GM10847 (cell line): ENCODE data around the gene RPL22.

Source experiments
- POLR2A ChIP-seq: IDR thresholded peaks from 2 replicates; pipeline ENCODE4 v1.6.1; 2011; ENCODE audit not compliant: insufficient read length; ENCODE audit errors: extremely low read depth

RPL22 gene

GRCh38 chr1:6158181-6158580 lies 41.2 kb downstream of the RPL22 start:
- TF ChIP-seq POLR2A, result no peak

DNA sequence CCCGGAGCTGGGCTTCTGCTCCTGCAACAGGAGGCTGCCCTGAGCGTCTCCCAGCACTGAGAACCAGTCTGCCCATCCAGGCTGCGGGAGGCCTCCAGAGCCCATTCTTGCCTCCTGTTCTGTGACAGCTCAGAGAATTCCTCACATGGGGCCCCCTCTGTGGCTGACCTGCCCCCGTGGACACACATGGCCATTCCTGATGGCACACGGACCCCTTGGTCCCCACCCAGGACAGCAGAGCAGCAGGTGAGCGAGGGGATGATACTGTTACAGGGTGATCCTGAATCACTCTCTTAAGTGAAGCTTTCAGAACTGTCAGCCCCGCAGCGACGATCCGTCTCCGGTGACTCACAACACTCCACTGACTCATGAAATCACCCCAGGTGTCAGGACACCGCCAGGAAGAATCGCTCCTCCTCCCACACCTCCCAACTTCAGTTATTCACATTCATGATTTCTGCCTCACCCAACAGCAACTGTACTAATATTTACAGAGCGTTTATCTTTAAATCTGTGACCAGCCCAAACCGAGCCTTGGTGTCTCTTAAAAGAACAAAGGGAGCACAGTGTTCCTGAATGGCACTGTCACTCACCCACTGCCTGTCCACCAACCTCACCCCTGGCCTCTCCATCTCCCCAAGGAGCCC lies 41.7 kb downstream of the RPL22 start:
- no peak for TF ChIP-seq POLR2A

GRCh38 chr1:6157132-6157527 lies 42.3 kb downstream of the RPL22 start:
- TF ChIP-seq POLR2A, result no peak

GRCh38 chr1:6154525-6155319 lies 44.7 kb downstream of the RPL22 start:
- no peak for TF ChIP-seq POLR2A

DNA sequence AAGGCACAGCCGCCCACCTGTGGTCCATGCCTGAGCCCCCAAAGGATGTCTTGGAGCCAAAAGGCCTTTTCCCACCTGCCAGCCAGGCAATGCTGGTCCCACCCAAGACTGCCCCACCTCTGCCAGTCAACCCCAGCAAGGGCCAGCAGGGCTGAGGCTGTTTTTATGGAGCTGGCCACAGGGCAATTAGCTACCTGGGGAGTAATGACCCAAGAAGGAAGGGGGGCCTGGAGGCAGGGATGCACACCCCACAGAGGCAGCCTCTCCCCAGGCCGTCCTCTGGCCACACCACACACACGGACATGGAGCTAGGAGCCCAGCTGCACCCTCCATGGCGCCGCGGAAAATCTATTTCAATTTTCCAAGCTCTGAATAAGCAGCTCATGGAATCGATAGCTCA lies 46.5 kb downstream of the RPL22 start:
- TF ChIP-seq POLR2A, result no peak

GRCh38 chr1:6152181-6152580 lies 47.2 kb downstream of the RPL22 start:
- TF ChIP-seq POLR2A, result no peak

- no peak for TF ChIP-seq POLR2A
Observed at GRCh38 chr1:6151291-6151822, 48.0 kb downstream of the RPL22 start.

GRCh38 chr1:6150006-6150938 lies 49.1 kb downstream of the RPL22 start:
- TF ChIP-seq POLR2A, result no peak

DNA sequence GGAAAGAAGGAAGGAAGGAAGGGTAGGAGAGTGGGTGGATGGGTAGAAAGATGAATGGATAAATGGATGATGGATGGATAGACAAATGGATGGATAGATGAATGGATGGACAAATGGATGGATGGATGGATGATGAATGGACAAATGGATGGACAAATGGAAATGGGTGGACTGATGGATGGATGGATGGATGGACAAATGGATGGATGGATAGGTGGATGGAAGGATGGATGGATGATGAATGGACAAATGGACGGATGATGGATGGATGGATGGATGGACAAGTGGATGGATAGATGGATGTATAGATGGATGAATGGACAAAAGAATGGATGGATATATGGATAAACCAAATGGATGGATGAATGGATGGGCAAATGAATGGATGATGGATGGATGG lies 49.8 kb downstream of the RPL22 start:
- no peak for TF ChIP-seq POLR2A

- TF ChIP-seq POLR2A, result no peak
Observed at GRCh38 chr1:6148497-6149241, 50.7 kb downstream of the RPL22 start.

DNA sequence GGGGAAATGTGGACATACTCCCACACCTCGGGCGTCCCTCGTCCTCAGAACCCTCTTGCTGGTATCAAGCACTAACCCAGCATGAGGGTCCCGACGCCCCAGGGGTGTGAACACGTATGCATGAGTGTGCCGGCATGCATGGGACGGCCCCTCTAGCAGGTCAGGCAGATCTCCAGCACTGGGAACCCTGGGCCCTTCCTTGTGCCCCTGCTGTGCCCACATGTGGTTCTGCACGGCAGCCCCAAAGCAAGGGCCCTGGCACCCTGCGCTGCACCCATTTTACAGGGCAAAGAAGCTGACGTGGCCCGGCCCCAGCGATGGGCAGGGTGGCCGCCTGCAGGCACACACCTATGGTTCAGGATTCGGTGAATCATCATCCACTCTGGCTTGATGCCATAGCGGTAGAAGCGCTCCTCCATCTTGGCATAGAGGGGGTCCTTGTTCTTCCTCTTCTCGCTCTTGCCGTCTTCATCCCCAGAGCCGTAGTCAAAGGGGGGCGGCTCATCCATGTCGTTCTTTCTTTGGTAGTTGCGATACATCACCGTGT lies 53.5 kb downstream of the RPL22 start:
- no peak for TF ChIP-seq POLR2A

GRCh38 chr1:6145396-6145750 lies 54.0 kb downstream of the RPL22 start:
- TF ChIP-seq POLR2A, result no peak

- TF ChIP-seq POLR2A, result no peak
Observed at GRCh38 chr1:6144647-6145395, 54.6 kb downstream of the RPL22 start.

DNA sequence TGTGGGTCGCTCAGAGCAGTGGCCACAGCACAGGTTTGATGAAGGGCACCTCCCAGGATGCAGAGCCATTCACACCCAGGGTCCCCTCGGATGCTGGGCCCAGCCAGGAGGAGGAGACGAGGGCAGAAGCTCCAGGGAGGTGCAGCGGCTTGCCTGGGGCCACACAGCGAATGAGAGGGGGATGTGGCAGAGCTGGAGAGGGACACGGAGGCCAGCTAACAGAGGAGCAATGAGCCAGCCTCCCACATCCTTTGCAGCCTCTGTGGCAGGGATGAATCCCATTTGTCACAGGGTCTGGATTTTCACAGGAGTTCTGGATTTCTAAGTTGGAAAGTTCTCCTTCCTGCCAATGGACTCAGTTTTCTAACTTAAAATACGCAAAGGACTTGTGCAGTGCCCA lies 55.2 kb downstream of the RPL22 start:
- TF ChIP-seq POLR2A, result no peak
